ENCODE measurements around the gene BRF1.

The BRF1 gene

GRCh38 chr14:105187935-105188524 lies 112.8 kb downstream of the BRF1 start:
- no peak for DNase-seq

GRCh38 chr14:105187116-105187515 lies 113.7 kb downstream of the BRF1 start:
- no peak for DNase-seq

GRCh38 chr14:105185973-105186372 lies 114.8 kb downstream of the BRF1 start:
- DNase-seq: no peak

GRCh38 chr14:105185001-105185400 lies 115.8 kb downstream of the BRF1 start:
- no peak for DNase-seq

- DNase-seq: no peak
These were observed 116.3 kb downstream of the BRF1 start for GRCh38 chr14:105184461-105184860.

GRCh38 chr14:105182296-105183020 lies 118.3 kb downstream of the BRF1 start:
- no peak for DNase-seq

- no peak for DNase-seq
These were observed 119.1 kb downstream of the BRF1 start for GRCh38 chr14:105181549-105182295.

GRCh38 chr14:105180592-105181548 lies 119.9 kb downstream of the BRF1 start, which contains the start of gene NUDT14:
Gene NUDT14, minus strand, starts transcription at chr14:105181312. Its CDS starts 103 bp downstream, at chr14:105181209.
- peak; percentile 80 for DNase-seq

- no peak for DNase-seq
These were observed 121.6 kb downstream of the BRF1 start for GRCh38 chr14:105179191-105179590.

- no peak for DNase-seq
These were observed 122.0 kb downstream of the BRF1 start for GRCh38 chr14:105178868-105179140.

GRCh38 chr14:105178069-105178867 lies 122.5 kb downstream of the BRF1 start:
- no peak for DNase-seq

GRCh38 chr14:105177082-105177481 lies 123.7 kb downstream of the BRF1 start:
- no peak for DNase-seq

- no peak for DNase-seq
These were observed 124.3 kb downstream of the BRF1 start for GRCh38 chr14:105176513-105176912.

- DNase-seq: no peak
These were observed 126.6 kb downstream of the BRF1 start for GRCh38 chr14:105173901-105174894.

- no peak for DNase-seq
These were observed 127.7 kb downstream of the BRF1 start for GRCh38 chr14:105173145-105173544.

- no peak for DNase-seq
These were observed 128.3 kb downstream of the BRF1 start for GRCh38 chr14:105172476-105172875.

GRCh38 chr14:105171004-105171673 lies 129.7 kb downstream of the BRF1 start:
- no peak for DNase-seq

GRCh38 chr14:105169776-105170655 lies 130.8 kb downstream of the BRF1 start:
- no peak for DNase-seq

GRCh38 chr14:105168979-105169507 lies 131.8 kb downstream of the BRF1 start:
- peak; percentile 77 for DNase-seq
